Upper lobe of left lung (tissue), 4 donors: ENCODE results near the gene WDR93.

Experiments used
- CTCF ChIP-seq, 6 experiments: fragments of 450-650 bp in 4 of 6; fragments of 200-600 bp in 2 of 6; sonication (generic) in 2 of 6; IDR thresholded peaks; one replicate each; pipeline ENCODE4 v1.5.1; 2016 to 2019; ENCODE audit warnings: antibody characterized with exemption in 6 of 6
- EP300 ChIP-seq, 4 donors: sonication (generic); formaldehyde crosslinking; IDR thresholded peaks; one replicate each; pipeline ENCODE4 v1.5.1; 2017; ENCODE audit warnings: antibody characterized with exemption in 4 of 4, control low read depth in 2 of 4
- POLR2A ChIP-seq, 4 donors: fragments of 450-650 bp; IDR thresholded peaks; one replicate each; pipeline ENCODE4 v1.5.1; 2016 to 2017; ENCODE audit warnings: antibody characterized with exemption in 4 of 4, mild to moderate bottlenecking in 2 of 4

GRCh38 chr15:89656116-89656815, 34.3 kb upstream of the WDR93 start:
- TF ChIP-seq CTCF (IDR thresholded peaks at IDR 0.05) (no peak), POLR2A (IDR thresholded peaks at IDR 0.05) (no peak), EP300 (IDR thresholded peaks at IDR 0.05) (no peak)
